GM18858 (cell line): ENCODE measurements around the gene SNX13.

Source experiments
- ATAC-seq: cut with Tn5 transposase; IDR thresholded peaks from one replicate; pipeline ENCODE4 v1.9.1; 2021; ENCODE audit not compliant: unreplicated experiment

SNX13 gene, protein sequence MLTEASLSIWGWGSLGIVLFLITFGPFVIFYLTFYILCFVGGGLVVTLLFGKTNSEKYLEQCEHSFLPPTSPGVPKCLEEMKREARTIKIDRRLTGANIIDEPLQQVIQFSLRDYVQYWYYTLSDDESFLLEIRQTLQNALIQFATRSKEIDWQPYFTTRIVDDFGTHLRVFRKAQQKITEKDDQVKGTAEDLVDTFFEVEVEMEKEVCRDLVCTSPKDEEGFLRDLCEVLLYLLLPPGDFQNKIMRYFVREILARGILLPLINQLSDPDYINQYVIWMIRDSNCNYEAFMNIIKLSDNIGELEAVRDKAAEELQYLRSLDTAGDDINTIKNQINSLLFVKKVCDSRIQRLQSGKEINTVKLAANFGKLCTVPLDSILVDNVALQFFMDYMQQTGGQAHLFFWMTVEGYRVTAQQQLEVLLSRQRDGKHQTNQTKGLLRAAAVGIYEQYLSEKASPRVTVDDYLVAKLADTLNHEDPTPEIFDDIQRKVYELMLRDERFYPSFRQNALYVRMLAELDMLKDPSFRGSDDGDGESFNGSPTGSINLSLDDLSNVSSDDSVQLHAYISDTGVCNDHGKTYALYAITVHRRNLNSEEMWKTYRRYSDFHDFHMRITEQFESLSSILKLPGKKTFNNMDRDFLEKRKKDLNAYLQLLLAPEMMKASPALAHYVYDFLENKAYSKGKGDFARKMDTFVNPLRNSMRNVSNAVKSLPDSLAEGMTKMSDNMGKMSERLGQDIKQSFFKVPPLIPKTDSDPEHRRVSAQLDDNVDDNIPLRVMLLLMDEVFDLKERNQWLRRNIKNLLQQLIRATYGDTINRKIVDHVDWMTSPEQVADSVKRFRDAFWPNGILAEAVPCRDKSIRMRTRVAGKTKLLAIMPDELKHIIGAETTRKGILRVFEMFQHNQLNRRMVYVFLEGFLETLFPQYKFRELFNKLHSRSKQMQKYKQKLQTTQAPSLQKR

GRCh38 chr7:17940302-17940883, at the start of gene SNX13:
TSS of gene SNX13 (minus strand) at chr7:17940494. CDS start at chr7:17940295, 199 bp downstream.
- peak; percentile 86 for ATAC-seq

GRCh38 chr7:17989546-17989945, 49.3 kb upstream of the SNX13 start:
- ATAC-seq, result no peak

GRCh38 chr7:17988858-17989257, 48.6 kb upstream of the SNX13 start:
- no peak for ATAC-seq

- ATAC-seq, result no peak
Observed at GRCh38 chr7:17988141-17988540, 47.8 kb upstream of the SNX13 start.

DNA sequence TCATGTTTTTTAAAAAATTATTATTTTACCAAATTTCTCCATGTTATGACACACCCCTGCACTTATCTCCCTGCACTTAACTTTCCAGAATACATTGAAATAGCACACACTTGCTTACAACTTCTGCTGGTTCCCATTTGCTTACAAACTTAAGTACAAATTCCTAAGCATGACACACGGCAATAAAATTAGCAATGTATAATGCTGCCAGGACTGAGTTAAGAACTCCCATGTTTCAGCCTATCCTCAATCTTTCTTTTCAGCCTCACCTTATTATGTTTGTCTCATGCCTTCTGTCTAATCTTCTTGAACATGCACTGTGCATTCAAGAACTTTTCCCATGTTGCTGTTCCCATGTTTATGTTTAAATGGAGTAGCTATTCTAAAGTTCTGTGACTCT, 46.6 kb upstream of the SNX13 start:
- no peak for ATAC-seq

- ATAC-seq, result no peak
Observed at GRCh38 chr7:17985473-17986239, 45.4 kb upstream of the SNX13 start.

DNA sequence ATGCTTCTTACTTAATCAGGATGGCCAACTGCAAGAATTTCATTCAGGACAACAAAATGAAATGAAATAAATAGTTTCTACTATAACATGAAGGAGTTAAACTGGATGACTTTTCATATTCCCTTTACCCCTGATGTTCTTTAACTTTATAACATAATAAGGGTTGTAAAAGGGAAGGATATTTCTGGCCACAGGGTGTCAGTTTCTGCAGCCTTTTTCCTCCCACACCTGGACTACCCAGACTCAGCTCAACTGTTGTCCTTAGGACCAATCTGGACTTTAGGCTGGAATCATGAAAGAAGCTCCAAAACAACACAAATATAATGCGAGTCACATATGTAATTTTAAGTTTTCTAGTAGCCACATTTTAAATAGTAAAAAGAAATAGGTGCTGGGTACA, 44.0 kb upstream of the SNX13 start:
- no peak for ATAC-seq

- no peak for ATAC-seq
Observed at GRCh38 chr7:17983221-17984062, 43.1 kb upstream of the SNX13 start.

GRCh38 chr7:17976952-17977351, 36.7 kb upstream of the SNX13 start:
- no peak for ATAC-seq

DNA sequence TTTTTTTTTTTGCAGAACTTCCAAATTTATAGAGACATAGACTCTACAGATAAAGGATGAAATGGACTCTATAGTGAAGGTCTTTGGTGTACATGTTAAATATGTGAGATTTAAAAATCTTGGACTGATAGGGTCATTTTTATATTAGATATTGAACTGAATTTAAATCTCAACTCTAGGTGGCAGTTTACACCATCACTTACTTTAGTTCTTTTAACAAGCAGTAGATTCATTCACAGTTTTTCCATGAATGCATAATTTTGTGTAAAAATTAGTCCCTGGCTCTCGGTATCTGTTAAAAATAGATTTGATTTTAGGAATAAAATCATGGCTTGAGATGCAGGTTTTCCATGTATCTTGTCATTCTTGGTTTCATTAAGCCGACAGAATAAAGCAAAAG, 31.1 kb upstream of the SNX13 start:
- no peak for ATAC-seq

- no peak for ATAC-seq
Observed at GRCh38 chr7:17968791-17969715, 28.8 kb upstream of the SNX13 start.

DNA sequence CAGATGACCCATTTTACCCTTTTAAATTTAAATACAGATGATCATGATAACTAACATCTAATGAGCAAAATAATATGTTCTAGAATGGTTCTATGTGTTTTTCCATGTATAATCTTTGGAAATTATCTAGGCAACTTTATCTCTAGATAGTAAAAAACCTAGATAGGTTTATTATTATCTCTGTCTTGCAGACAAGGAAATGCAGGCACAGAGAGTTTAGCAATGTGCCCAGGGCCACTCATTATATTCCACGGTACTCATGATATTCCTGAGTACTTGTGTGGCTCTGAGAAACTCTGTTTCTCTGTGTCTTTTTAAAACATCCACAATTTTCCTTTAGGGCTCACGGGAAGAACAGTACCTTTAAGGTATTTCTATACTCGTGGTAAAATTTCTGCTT, 26.4 kb upstream of the SNX13 start:
- ATAC-seq, result no peak

- no peak for ATAC-seq
Observed at GRCh38 chr7:17965603-17966002, 25.3 kb upstream of the SNX13 start.

GRCh38 chr7:17963281-17963680, 23.0 kb upstream of the SNX13 start:
- no peak for ATAC-seq

- ATAC-seq, result no peak
Observed at GRCh38 chr7:17962652-17963051, 22.4 kb upstream of the SNX13 start.

DNA sequence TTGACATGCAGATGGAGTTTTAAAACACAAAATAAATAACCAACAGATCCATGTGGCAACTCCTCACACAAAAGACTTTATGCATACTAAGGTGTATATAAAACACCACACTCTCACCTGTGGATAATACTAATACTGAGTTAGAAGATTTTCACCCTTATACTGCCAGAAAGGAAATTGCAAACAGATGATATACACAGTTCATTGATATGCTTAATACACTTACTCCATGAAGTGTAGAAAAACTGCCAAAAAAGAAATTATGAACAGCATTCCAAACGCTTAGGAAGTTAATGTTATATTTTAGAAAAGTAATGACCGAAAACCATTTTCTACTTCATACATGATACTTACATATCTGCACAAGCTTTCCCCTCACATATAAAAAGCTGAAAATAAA, 17.6 kb upstream of the SNX13 start:
- ATAC-seq, result no peak

GRCh38 chr7:17952387-17952786, 12.1 kb upstream of the SNX13 start:
- peak; percentile 100 for ATAC-seq

DNA sequence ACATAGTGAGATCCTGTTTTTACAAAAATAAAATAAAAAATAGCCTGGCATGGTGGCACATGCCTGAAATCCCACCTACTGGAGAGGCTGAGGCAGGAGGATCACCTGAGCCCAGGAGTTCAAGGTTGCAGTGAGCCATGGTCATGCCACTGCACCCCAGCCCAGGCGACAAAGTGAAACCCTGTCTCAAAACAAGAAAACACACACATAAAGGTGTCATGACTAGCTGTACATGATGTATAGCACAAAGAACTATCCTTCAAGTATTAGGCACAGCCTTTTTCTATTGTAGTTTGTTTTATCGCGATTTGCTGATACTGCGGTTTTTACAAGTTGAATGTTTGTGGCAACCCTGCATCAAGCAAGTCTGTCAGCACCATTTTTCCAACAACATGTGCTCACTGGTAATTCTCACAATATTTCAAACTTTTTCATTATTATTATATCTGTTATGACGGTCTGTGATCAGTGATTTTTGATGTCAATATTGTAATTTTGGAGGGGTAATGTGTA, 11.5 kb upstream of the SNX13 start:
- no peak for ATAC-seq
